ENCODE data around the gene FAM50A.
"Not testable (repeated sequence)": the region's sequence is repeated elsewhere in the genome, so short reads cannot be mapped to it uniquely, and the experiment has no call there.

Gene FAM50A

DNA sequence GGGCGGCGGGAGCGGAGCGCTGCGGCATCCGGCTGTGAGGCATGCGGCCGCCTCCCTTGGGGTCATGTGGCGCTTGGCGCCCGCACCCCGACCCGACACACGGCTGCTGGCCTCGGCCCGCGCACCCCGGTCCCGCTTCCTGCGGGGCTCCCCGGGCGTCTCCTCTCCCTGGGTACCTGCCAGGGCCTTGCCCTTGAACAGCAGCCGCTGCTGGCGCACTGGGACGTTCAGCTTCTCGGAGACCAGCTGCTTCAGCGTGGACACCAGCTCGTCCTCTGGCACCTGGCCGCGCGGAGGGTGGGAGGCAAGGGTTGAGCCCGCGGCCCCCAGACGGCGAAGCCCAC lies 42.1 kb downstream of the FAM50A start:
- peak in 2 of 3 experiments; percentile 54 to 62 for DNase-seq

DNA sequence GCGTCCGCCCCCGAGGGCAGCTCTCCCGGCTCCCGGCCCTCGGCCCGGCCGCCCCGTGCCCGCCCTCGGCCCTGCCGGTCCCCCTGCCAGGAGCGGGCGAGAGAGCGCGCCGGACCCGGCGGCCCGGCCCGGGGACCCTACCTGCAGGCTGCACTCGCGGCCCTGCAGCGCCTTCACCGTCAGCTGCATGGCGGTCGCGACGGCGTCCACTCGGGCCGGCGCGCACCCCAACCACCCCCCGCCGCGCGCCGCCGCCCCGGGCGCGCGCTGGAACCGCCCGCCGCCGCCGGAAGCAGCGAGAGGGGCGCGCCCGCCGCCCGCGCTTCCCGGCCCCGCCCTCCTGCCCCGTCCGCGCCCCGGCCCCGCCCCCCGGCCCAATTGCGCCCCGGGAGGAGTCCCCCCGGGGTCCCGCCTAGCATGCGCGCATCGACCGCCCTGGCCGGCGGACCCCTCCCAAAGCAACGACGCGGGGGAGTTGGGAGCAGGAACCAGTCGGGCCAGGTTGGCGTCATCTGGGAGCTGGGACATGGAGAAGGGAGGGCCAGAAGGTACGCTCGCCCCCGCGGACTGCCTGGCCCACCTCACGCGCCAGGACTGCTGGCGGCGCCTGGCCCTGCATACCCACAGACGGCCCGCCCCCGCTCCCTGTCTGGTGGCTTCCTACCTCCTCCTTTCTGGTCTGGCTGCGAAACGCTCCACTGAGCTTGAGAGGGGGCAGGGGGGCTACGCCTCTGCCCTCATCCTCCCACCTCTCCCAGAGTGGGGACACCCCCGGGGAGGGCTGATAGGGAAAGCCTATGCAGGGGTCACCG lies 42.7 kb downstream of the FAM50A start, which contains the start of gene UBL4A:
TSS of gene UBL4A (minus strand) at position 220 of the 812 bp plus-strand sequence. CDS start at position 189, 31 bp downstream.
- DNase-seq, result peak; percentile 62 to 68 (median 67)

DNA sequence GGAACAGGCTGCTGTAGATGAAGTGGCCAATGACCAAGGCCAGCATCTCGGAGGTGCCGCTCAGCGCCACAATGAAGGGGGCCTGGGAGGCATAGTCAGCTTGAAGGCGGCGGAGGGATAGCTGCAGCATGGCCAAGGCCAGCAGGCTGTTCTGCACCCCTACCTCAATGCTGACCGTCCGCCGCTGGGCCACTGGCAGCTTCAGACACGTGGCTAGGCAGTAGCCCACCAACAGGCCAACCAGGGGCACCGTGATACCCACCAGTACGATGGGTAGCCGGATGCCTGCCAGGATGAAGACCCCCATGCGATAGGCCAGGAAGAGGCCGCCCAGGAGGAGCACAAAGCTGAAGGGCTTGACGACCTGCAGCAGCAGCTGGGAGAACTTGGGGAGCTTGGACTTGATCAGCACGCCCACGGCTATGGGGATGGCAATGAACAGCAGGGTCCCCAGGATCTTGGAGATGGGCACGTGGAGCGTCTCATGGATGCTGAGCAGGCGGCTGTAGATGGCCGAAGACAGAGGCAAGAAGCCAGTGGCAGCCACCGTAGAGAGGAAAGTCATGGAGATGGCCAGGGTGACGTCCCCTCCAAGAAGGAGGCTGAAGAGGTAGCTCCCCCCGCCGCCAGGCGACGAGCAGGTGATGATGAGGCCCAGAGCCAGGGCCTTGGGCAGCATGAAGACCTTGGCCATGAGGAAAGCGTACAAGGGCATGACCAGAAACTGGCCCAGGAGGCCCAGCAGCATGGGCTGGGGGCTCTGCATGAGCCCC lies 43.8 kb downstream of the FAM50A start:
- no peak for DNase-seq

DNA sequence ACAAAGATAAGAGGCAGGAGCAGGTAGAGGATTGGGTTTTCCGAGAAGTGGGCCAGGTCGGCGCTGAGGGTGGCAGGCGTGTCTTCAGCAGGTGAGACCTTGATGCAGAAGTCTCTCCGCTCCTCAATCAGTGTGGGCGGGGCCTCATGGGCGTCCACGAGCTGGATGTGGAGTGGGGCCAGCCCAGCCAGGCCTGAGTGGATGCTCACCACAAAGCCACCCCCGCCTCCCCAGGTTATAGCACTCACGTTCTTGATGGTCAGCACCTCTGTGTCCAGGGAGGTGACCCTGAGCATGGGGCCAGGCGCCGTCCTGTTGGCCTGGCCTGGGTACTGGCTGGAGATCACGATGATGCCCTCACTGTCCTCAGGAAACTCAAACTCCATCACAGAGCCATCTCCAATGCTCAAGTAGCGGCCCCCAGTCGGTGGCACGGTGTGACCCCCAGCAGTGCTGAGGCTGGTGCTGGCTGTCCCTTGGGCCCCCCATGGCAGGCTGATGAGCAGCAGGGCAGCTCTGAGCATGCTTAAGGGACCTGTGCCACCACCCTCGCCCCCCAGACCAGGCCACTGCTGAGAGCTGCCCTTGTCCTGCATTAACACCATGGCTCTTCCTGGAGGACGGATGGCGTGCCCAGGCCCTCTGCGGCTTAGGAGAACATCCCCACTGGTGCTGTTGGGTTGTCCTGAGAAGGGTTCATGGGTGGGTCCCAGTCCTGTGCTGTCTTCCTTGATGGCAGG lies 44.6 kb downstream of the FAM50A start:
- no peak for DNase-seq

DNA sequence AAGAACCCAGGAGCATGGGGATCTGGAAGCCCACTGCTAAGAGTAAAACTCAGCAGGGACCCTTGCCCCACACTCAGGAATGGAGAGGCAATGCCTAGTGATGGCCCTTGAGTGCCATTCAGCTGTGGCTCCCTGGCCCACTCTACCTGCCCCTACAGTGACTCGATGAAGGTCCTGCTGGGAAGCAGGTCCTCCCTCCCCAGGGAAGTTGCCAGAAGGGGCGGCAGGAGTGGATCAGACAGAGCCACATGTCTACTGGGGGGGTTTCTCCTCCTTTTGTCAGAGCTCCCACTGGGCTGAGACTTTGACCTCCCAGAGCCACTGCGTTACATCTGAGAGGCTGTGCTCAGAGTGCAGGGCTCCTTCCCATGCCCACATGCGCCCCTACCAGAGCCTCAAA lies 45.2 kb downstream of the FAM50A start:
- no peak for DNase-seq

DNA sequence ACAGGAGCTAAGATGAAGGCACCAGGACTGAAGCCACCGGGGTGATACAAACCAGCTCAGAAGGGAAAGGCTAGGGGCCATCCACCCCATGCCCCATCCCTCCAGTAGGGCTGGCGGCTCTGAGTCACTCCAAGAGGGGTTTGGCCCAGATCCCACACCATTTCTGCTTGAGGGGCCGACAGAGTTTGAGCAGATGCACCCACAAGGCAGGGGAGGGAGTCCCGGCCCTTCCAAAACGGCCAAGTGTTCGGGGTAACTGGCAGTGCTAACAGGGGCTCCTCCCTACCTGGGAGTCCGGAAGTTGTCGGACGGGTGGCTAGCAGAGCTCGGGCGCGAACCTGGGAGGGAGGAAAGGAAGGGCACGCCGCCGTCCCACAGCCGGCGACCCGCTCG lies 46.1 kb downstream of the FAM50A start:
- DNase-seq, result peak in 2 of 3 experiments; percentile 46 to 53

DNA sequence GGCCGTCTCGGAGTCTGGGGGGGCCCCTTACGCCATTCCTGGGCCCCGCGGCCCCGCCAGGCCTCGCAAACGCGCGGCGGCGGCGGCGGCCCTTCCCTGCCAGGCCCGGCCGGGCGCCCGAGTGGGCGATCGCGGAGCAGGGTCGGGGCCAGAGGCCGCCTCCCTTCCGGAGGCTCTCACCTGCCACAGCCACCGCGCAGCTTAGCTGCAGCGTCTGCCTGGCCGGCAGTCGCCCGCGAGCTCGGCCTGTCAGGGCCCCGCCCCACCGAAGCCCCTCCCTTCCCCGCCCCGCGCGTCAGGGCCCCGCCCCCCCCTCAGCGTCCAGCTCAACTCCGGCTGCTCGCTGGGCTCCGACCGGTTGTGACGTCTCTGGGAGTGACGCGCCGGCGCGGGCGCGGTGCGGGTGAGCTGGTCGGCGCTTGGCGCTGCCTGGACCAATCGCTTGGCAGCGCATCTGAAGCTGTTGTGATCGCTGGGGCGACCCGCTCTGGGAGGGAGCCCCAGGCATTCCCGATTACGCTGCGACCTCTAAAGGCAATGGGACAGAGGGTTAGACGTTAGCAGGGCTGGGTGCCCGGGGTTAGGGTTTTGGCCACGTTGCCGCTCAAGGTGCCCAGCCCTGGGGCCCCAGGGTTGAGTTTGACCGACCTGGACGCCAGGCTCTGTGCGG lies 46.6 kb downstream of the FAM50A start, which contains the start of gene SLC10A3:
TSS of gene SLC10A3 (minus strand) at position 216 of the 670 bp plus-strand sequence. CDS start 1,689 bp downstream, outside the sequence.
- DNase-seq, result peak; percentile 90 to 97 (median 94)

DNA sequence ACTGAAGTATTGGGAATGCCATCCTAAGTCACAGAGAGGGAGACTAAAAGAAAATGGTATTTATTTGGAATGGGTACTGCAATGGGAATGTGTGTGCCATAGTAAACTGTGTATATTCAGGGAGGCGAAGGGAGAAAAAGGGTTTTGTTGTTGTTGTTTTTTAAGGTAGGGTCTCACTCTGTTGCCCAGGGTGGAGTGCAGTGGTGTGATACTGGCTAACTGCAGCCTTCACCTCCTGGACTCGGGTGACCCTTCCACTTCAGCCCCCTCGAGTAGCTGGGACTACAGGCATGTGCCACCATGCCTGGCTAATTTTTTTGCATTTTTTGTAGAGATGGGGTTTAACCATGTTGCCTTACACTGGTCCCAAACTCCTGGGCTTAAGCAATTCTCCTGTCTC lies 50.8 kb downstream of the FAM50A start:
- DNase-seq, result no peak

DNA sequence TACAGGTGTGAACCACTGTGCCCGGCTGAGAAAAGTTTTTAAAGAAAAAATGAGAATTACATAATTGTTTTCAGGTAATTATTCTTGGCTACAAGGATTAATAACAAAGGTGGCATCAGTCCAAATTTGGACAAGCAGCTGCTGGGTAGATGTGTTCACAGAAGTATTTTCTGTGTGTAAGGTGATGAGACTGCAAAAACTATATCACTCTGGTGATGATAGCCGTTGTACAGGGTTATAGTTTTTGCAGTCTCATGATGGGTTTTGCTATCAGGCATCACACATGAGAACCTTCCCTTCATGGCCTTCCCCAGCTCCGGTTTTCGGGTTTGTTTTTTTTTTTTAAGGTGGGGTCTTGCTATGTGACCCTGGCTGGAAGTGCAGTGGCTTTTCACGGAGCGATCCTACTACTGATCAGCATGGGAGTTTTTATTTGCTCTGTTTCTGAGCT lies 51.6 kb downstream of the FAM50A start:
- no peak for DNase-seq

DNA sequence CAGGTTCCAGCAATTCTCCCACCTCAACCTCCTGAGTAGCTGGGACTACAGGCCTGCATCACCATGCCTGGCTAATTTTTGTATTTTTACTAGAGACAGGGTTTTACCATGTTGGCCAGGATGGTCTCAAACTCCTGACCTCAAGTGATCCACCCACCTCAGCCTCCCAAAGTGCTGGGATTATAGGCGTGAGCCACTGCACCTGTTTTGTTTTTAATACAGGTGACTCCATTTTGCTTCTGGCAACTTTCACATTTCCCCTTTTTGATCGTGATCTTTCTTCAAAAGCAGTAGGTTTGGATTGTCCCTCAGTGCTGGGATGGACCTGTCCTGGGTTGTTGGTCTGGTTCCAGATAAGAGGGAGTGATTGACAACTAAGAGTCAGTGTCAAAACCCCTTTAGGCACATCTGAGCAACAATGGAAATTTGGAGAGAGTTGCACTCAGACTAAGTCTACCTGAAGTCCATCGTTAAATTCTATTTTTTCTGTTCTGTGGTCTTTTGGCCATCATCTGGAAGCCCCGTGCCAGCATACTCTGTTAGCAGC lies 52.7 kb downstream of the FAM50A start:
- not testable (repeated sequence) for DNase-seq
